ENCODE data around the gene FAM124A. TPM values are rescaled to one million over a fixed set of nuclear protein-coding genes. Genes with fewer than 3 reads are reported as not detected.

FAM124A gene
- total and polyA plus RNA-seq, 2 donors from 2014 or later = 3.5 to 7.7 TPM

DNA sequence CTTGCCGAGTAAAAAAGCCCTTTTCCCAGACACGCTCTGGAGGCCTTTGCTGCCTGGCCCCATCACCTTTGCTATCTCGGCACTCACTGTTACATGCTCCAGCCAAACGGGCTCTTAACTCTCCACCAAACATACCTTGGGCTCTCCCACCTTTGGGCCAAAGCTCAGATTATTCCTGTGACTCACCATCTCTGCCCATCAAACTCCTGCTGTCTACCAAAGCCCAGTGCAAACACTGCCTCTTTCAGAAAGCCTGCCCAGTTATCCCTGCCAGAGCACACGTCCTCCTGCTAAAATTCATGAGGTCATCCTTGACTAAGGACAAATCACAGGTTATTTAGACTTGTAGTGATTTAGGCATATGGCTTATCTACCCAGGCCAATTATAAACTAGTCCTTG lies 69.1 kb downstream of the FAM124A start:
- TF ChIP-seq, protein P1, sequence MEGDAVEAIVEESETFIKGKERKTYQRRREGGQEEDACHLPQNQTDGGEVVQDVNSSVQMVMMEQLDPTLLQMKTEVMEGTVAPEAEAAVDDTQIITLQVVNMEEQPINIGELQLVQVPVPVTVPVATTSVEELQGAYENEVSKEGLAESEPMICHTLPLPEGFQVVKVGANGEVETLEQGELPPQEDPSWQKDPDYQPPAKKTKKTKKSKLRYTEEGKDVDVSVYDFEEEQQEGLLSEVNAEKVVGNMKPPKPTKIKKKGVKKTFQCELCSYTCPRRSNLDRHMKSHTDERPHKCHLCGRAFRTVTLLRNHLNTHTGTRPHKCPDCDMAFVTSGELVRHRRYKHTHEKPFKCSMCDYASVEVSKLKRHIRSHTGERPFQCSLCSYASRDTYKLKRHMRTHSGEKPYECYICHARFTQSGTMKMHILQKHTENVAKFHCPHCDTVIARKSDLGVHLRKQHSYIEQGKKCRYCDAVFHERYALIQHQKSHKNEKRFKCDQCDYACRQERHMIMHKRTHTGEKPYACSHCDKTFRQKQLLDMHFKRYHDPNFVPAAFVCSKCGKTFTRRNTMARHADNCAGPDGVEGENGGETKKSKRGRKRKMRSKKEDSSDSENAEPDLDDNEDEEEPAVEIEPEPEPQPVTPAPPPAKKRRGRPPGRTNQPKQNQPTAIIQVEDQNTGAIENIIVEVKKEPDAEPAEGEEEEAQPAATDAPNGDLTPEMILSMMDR (IDR thresholded peaks at IDR 0.05; ENCODE audit: borderline replicate concordance, extremely low read depth, insufficient read depth) = no peak
- no peak overlapping the region for H3K4me3 ChIP-seq (ENCODE audit: low read length in 3 of 3)
- H3K27ac ChIP-seq (ENCODE audit: low read depth in 2 of 2, low read length in 2 of 2) = no peak overlapping the region
- FAIRE-seq (no peak), DNase-seq (no peak)
- H3K9me3 ChIP-seq (ENCODE audit: control insufficient read depth in 2 of 3, insufficient read depth in 1 of 3, low read length in 3 of 3) = no peaks in the 10 kb centered on the region
- H3K9ac ChIP-seq (ENCODE audit: low read length in 3 of 3) = no peak overlapping the region
- no peaks in the 10 kb centered on the region for H3K27me3 ChIP-seq (ENCODE audit: control insufficient read depth, insufficient read depth, low read length)
- no peaks in the 10 kb centered on the region for H3K4me1 ChIP-seq (ENCODE audit: control insufficient read depth in 2 of 3, insufficient read depth in 2 of 3, low read depth in 1 of 3, low read length in 3 of 3)
- H3K36me3 ChIP-seq (ENCODE audit: control insufficient read depth in 2 of 3, insufficient read depth in 3 of 3, low read length in 3 of 3) = no peaks in the 10 kb centered on the region
- intact Hi-C loops (cut with DNase I) = no loop called here

DNA sequence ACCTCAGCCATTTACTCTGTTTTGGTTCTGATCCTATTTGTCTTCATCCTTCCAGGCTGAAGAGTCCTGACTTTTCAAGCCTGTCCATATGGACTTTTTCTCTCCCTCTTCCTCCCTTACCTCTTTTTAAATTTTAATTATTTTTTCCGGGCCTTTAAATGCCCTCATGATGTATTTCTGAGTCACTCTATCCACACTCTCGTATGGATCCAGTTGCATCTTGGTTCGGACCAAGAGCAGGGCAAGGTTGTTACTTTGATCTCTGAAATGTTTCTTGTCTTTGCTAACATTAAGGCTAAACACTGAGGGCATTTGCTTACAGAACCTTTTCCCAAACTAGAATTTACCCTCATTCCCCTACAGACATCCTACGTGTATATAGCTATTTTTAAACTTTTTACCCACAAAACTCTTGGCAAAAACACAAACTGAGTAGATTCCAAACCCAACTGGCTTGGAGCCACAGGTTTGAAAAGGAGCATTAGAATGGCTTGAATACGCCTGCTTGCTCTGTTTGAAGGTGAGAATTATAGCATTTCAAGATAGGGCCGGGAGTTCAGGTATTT lies 69.9 kb downstream of the FAM124A start:
- Histone ChIP-seq H3K36me3 (ENCODE audit: control insufficient read depth in 2 of 3, insufficient read depth in 3 of 3, low read length in 3 of 3) (no peaks in the 10 kb centered on the region), H3K9me3 (ENCODE audit: control insufficient read depth in 2 of 3, insufficient read depth in 1 of 3, low read length in 3 of 3) (no peaks in the 10 kb centered on the region), H3K4me1 (ENCODE audit: control insufficient read depth in 2 of 3, insufficient read depth in 2 of 3, low read depth in 1 of 3, low read length in 3 of 3) (no peaks in the 10 kb centered on the region), H3K27me3 (ENCODE audit: control insufficient read depth, insufficient read depth, low read length) (no peaks in the 10 kb centered on the region), H3K4me3 (ENCODE audit: low read length in 3 of 3) (no peak overlapping the region), H3K9ac (ENCODE audit: low read length in 3 of 3) (no peak overlapping the region), H3K27ac (ENCODE audit: low read depth in 2 of 2, low read length in 2 of 2) (no peak overlapping the region)
- intact Hi-C loops (cut with DNase I) = no loop called here
- peak in 1 of 5 donors; percentile 64 for DNase-seq
- TF ChIP-seq, protein P1 (IDR thresholded peaks at IDR 0.05; ENCODE audit: borderline replicate concordance, extremely low read depth, insufficient read depth) = no peak
- FAIRE-seq = no peak

DNA sequence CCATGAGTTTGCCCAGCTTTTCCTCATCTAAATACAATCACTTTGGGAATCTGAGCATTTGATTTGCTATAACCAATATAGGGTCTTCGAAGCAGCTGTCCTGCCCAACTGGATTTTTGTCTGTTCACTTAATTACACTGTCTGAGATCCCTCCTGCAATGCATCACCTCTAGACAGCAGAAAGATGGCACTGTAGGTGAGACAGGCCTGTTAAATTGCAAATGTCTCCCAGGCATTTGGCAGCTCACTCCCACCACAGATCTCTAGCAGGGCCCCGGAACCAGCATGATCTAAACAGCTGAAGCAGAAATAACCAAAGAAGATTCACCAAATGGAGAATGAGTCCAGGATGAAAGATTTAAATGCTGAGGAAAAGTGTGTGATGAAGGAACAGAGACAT lies 75.4 kb downstream of the FAM124A start:
- TF ChIP-seq, protein P1 (IDR thresholded peaks at IDR 0.05; ENCODE audit: borderline replicate concordance, extremely low read depth, insufficient read depth) = no peak
- Histone ChIP-seq H3K9ac (ENCODE audit: low read length in 3 of 3) (no peak overlapping the region), H3K27ac (ENCODE audit: low read depth in 2 of 2, low read length in 2 of 2) (no peak overlapping the region), H3K4me3 (ENCODE audit: low read length in 3 of 3) (no peak overlapping the region), H3K4me1 (ENCODE audit: control insufficient read depth in 2 of 3, insufficient read depth in 2 of 3, low read depth in 1 of 3, low read length in 3 of 3) (no peaks in the 10 kb centered on the region), H3K9me3 (ENCODE audit: control insufficient read depth in 2 of 3, insufficient read depth in 1 of 3, low read length in 3 of 3) (no peaks in the 10 kb centered on the region), H3K27me3 (ENCODE audit: control insufficient read depth, insufficient read depth, low read length) (no peaks in the 10 kb centered on the region), H3K36me3 (ENCODE audit: control insufficient read depth in 2 of 3, insufficient read depth in 3 of 3, low read length in 3 of 3) (no peaks in the 10 kb centered on the region)
- intact Hi-C loops (cut with DNase I) = no loop called here
- FAIRE-seq (no peak), DNase-seq (no peak)

DNA sequence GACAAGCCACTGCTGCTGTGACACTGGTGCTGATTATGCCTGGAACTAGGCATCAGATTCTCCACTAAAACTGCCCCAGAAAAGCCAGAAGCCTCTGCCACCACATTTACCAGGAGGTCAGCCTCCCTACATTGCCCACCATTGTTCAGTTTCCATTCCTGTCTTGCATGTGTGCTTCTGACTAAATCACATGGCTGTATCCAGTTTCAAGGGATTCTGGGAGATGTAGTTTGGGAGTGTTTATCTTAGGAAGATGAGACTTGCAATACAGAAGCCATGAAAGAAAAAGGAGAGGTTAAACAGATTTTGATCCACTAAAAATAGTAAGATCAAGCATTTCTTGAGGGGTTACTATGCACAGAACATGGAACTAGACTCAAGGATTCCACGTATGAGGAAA lies 76.6 kb downstream of the FAM124A start:
- TF ChIP-seq, protein P1 (IDR thresholded peaks at IDR 0.05; ENCODE audit: borderline replicate concordance, extremely low read depth, insufficient read depth) = no peak
- H3K9me3 ChIP-seq (ENCODE audit: control insufficient read depth in 2 of 3, insufficient read depth in 1 of 3, low read length in 3 of 3) = no peaks in the 10 kb centered on the region
- FAIRE-seq (no peak), DNase-seq (peak in 1 of 5 donors; percentile 24)
- H3K9ac ChIP-seq (ENCODE audit: low read length in 3 of 3) = no peak overlapping the region
- intact Hi-C loops (cut with DNase I) = no loop called here
- H3K27me3 ChIP-seq (ENCODE audit: control insufficient read depth, insufficient read depth, low read length) = no peaks in the 10 kb centered on the region
- H3K4me3 ChIP-seq (ENCODE audit: low read length in 3 of 3) = no peak overlapping the region
- H3K27ac ChIP-seq (ENCODE audit: low read depth in 2 of 2, low read length in 2 of 2) = no peak overlapping the region
- H3K4me1 ChIP-seq (ENCODE audit: control insufficient read depth in 2 of 3, insufficient read depth in 2 of 3, low read depth in 1 of 3, low read length in 3 of 3) = no peaks in the 10 kb centered on the region
- no peaks in the 10 kb centered on the region for H3K36me3 ChIP-seq (ENCODE audit: control insufficient read depth in 2 of 3, insufficient read depth in 3 of 3, low read length in 3 of 3)

Measured in kidney (tissue), 14 donors.